ENCODE measurements around the gene SNRNP70.
"Not testable (repeated sequence)": the region's sequence is repeated elsewhere in the genome, so short reads cannot be mapped to it uniquely, and the experiment has no call there.

GRCh38 chr19:49050376-49051033 is 34.7 kb upstream of the SNRNP70 start:
- not testable (repeated sequence) for TF ChIP-seq EZH2phosphoT487 (IDR thresholded peaks at IDR 0.05; ENCODE audit: borderline replicate concordance, low read length); CTCF (IDR thresholded peaks at IDR 0.05; ENCODE audit: low read depth, low read length, poor library complexity, severe bottlenecking)
